ENCODE data around the gene SLC9A9.

Gene SLC9A9

GRCh38 chr3:143226678-143227291, 621.5 kb downstream of the SLC9A9 start:
- no peak for DNase-seq

DNA sequence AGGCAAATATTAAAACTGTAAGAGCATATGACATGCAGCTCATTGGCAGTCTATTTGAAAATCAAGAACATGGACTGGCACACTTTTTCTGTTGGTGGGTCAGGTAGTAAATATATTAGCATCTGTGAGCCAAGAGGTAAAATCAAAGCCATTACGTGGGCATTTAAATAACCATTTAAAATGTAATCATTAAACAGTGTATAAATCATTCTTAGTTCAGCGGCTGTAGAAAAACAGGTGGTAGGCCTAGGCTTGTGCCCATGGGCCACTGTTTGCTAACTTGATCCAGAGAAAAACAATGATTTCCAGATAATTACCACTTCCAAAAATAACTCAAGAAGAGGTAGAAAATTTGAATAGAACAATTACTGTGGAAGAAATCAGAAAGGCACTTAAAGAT, 623.6 kb downstream of the SLC9A9 start:
- no peak for DNase-seq

- DNase-seq, result no peak
Observed at GRCh38 chr3:143222981-143223380, 625.3 kb downstream of the SLC9A9 start.

GRCh38 chr3:143222505-143222904, 625.8 kb downstream of the SLC9A9 start:
- no peak for DNase-seq

GRCh38 chr3:143221446-143221845, 626.8 kb downstream of the SLC9A9 start:
- DNase-seq, result no peak

DNA sequence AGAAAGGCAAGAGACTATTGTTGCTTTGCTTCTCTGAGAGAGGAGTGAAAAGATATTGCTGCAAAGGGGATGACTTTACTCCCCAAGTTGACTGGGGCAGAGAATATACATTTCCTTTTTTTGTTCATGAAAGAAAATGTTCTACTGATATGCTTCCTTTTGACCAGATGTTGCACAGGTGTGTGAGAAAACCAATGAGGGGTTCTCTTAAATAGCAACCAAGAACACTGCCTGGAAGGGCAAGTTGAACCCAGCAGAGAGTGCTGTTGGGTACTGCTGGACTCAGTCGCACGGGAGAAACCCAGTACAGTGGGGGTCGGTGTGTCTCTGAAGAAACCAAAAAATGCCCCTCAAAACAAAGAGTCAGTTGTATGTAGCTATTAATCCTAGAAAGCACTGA, 627.5 kb downstream of the SLC9A9 start:
- DNase-seq, result no peak

DNA sequence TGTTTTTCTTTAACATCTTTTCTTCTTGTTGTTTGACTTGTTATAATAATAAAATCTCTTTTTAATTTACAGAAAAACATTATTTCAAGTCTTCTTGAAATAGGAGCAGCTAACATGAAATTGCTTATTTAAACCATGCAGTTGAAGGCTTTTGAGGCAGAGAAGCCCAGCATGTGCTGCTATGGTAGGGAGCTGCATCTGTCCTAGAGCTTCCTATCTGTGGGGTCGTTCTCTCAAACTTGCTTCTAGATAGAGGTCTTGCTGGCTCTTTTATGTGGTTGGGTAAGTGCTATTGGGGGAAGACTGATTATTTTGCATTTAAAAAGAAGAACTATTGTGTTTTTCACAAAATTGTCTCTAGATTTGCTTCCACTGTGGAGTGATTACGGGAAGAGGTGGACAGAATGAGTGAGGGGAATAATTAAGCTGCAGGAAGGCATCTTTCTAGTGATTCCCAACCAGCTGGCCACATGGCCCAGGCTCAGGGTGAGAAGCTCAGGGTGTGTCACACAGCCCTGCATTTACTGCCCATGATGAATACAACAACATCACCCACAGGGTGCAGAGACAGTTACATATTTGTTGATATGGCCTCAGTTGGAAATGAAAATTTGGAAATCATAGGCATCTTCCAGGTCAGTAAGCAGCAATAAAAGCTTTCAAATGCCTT, 630.0 kb downstream of the SLC9A9 start:
- no peak for DNase-seq

DNA sequence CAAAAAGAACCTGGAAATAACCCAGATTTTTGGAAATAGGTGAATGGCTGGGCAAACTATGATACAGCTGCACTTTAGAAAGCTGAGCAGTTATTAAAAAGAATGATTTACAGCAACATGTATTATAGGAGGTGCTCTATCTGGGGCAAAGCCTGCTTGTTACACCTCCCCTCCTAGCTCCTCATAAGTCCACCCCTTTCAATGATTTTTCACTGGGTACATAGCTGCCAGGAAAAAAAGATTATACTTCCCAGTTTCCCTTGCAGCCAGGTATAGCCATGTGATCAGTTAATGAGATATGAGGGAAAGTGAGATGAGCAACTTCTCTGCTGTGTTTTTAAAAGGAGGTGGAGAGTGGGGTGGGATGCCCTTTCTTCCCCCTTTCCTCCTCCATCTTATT, 631.0 kb downstream of the SLC9A9 start:
- no peak for DNase-seq

GRCh38 chr3:143216709-143217182, 631.5 kb downstream of the SLC9A9 start:
- DNase-seq, result no peak

All from activated CD8-positive, alpha-beta memory T cell treated with anti-CD3 and anti-CD28 coated beads, Interleukin-2, amount 50 U/mL, for 4 hours (primary cell).